Ovary (tissue), 3 donors: ENCODE measurements around the gene KIF5A.

Experiments used
- CTCF ChIP-seq, 3 donors: fragments of 450-650 bp in 2 of 3; fragments of 200-600 bp in 1 of 3; IDR thresholded peaks; one replicate each; pipeline versions ENCODE4 v1.5.1 to v1.8.0; 2016 to 2022; ENCODE audit warnings: antibody characterized with exemption in 3 of 3, mild to moderate bottlenecking in 1 of 3
- EP300 ChIP-seq: sonication (generic); formaldehyde crosslinking; IDR thresholded peaks from one replicate; pipeline ENCODE4 v1.6.1; 2017; ENCODE audit warnings: antibody characterized with exemption
- POLR2A ChIP-seq: fragments of 450-650 bp; IDR thresholded peaks from one replicate; pipeline ENCODE4 v1.6.1; 2017; ENCODE audit warnings: antibody characterized with exemption, mild to moderate bottlenecking, moderate library complexity
- donor health status: DM: no; HTN: no; CAD: no.

- no peak for TF ChIP-seq CTCF (IDR thresholded peaks at IDR 0.05)
- no peak for TF ChIP-seq POLR2A
- TF ChIP-seq EP300 = no peak
Observed at GRCh38 chr12:57545809-57546437, 3.9 kb upstream of the KIF5A start.
